ENCODE measurements around the gene GNAT3.

Gene GNAT3

DNA sequence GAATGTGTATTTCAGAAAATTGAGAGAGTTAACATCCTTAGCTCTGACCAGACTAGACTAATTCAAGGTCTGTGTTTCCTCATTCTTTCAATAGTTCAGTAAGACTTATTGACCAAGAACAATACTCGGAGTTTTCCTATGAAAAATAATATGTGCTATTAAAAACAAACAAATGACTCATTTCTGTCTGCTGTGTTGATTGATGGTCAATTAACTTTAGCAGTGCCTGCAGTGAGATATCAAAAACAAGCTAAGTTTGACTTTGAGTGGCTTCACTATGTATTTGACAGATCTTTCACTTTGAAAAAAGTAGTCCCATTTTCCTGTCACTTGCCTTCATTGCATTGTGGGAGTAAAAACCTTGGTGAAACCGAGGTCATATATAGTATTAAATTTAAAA, 91.0 kb downstream of the GNAT3 start:
- H2AFZ ChIP-seq (ENCODE audit: low read depth, low read length) = no peak overlapping the region
- no peaks in the 10 kb centered on the region for H4K20me1 ChIP-seq (ENCODE audit: insufficient read depth, low read length)

DNA sequence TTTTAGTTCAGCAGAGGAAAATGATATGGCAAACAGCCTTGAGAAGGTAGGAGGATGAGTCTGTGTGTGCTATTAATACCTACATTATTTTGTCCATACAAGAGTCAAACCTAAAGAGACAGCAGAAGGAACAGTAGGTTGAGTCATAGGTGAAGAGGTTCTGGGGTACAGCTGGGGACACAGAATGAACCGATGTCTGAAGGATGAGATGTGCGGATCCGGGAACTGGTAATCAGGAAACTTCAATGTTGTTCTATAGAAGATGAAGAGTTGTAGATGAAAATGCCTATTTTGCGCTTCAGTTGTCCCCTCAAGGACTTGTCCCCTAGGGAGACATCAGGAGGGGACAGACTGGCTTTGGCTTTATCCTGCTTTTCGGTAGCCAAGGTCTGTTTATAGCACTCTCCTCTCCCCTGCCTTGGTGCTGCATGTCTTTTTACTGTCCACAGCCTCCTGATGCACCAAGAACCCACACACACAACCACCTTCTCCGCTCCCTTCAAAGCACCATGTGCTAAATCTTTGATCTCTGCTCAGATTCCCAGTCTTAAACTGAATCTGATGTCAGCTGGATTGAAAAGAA, 94.6 kb downstream of the GNAT3 start:
- H3K27me3 ChIP-seq (ENCODE audit: insufficient read depth, low read length, poor library complexity) = no peaks in the 10 kb centered on the region
- H3K27ac ChIP-seq (ENCODE audit: low read length) = no peak overlapping the region
- ATAC-seq (ENCODE audit: insufficient read depth, low read depth) = no peak
- no peaks in the 10 kb centered on the region for H3K79me2 ChIP-seq (ENCODE audit: insufficient read depth, low read length)
- no peaks in the 10 kb centered on the region for H3K36me3 ChIP-seq (ENCODE audit: insufficient read depth, low read length)
- H3K9me3 ChIP-seq (ENCODE audit: insufficient read depth, low read length, severe bottlenecking) = no peaks in the 10 kb centered on the region
- no peaks in the 10 kb centered on the region for H4K20me1 ChIP-seq (ENCODE audit: insufficient read depth, low read length)
- no peak overlapping the region for H3K9ac ChIP-seq (ENCODE audit: low read depth, low read length)
- TF ChIP-seq, protein P1, sequence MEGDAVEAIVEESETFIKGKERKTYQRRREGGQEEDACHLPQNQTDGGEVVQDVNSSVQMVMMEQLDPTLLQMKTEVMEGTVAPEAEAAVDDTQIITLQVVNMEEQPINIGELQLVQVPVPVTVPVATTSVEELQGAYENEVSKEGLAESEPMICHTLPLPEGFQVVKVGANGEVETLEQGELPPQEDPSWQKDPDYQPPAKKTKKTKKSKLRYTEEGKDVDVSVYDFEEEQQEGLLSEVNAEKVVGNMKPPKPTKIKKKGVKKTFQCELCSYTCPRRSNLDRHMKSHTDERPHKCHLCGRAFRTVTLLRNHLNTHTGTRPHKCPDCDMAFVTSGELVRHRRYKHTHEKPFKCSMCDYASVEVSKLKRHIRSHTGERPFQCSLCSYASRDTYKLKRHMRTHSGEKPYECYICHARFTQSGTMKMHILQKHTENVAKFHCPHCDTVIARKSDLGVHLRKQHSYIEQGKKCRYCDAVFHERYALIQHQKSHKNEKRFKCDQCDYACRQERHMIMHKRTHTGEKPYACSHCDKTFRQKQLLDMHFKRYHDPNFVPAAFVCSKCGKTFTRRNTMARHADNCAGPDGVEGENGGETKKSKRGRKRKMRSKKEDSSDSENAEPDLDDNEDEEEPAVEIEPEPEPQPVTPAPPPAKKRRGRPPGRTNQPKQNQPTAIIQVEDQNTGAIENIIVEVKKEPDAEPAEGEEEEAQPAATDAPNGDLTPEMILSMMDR (IDR thresholded peaks at IDR 0.05; ENCODE audit: borderline replicate concordance, extremely low read depth, low read length, poor library complexity, severe bottlenecking) = no peak
- TF ChIP-seq EZH2 (IDR thresholded peaks at IDR 0.05; ENCODE audit: borderline replicate concordance, low read depth, low read length, severe bottlenecking) = no peak
- H3K4me1 ChIP-seq (ENCODE audit: insufficient read depth, low read length) = no peaks in the 10 kb centered on the region
- H3K4me3 ChIP-seq (ENCODE audit: low read depth in 1 of 2, low read length in 2 of 2) = no peak overlapping the region
- no peak overlapping the region for H3K4me2 ChIP-seq (ENCODE audit: insufficient read depth, low read length)
- DNase-seq = no peak
- no peak overlapping the region for H2AFZ ChIP-seq (ENCODE audit: low read depth, low read length)

More for the DNA sequence above, 91.0 kb downstream of the GNAT3 start:
- TF ChIP-seq, protein P1 (IDR thresholded peaks at IDR 0.05; ENCODE audit: borderline replicate concordance, extremely low read depth, low read length, poor library complexity, severe bottlenecking) = no peak
- no peak for TF ChIP-seq EZH2 (IDR thresholded peaks at IDR 0.05; ENCODE audit: borderline replicate concordance, low read depth, low read length, severe bottlenecking)
- Histone ChIP-seq H3K27ac (ENCODE audit: low read length) (no peak overlapping the region), H3K36me3 (ENCODE audit: insufficient read depth, low read length) (no peaks in the 10 kb centered on the region), H3K4me3 (ENCODE audit: low read depth in 1 of 2, low read length in 2 of 2) (no peak overlapping the region), H3K27me3 (ENCODE audit: insufficient read depth, low read length, poor library complexity) (no peaks in the 10 kb centered on the region), H3K4me2 (ENCODE audit: insufficient read depth, low read length) (no peak overlapping the region), H3K9ac (ENCODE audit: low read depth, low read length) (no peak overlapping the region), H3K79me2 (ENCODE audit: insufficient read depth, low read length) (no peaks in the 10 kb centered on the region), H3K4me1 (ENCODE audit: insufficient read depth, low read length) (no peaks in the 10 kb centered on the region), H3K9me3 (ENCODE audit: insufficient read depth, low read length, severe bottlenecking) (no peaks in the 10 kb centered on the region)
- DNase-seq = no peak
- ATAC-seq (ENCODE audit: insufficient read depth, low read depth) = no peak

DNA sequence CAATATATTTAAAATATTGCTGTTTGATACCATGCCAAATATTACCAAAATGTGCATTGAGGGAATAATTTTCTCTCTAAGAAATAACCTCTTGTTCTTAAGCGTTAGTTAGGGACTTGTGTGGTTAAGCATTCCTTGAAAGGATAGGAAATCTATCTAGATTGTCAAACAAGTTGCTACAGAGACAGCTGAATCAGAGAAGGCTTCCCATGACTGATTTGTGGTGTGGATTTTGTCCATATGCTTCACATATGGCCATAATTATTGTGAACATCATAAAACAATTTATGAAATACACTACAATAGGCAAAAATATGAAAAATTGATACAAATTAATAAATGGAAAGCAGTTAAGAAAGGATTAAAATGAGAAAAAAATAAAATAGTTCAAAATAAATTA, 96.3 kb downstream of the GNAT3 start:
- ATAC-seq (ENCODE audit: insufficient read depth, low read depth) (no peak), DNase-seq (no peak)
- no peaks in the 10 kb centered on the region for H3K9me3 ChIP-seq (ENCODE audit: insufficient read depth, low read length, severe bottlenecking)
- no peak overlapping the region for H2AFZ ChIP-seq (ENCODE audit: low read depth, low read length)
- no peaks in the 10 kb centered on the region for H4K20me1 ChIP-seq (ENCODE audit: insufficient read depth, low read length)
- no peaks in the 10 kb centered on the region for H3K36me3 ChIP-seq (ENCODE audit: insufficient read depth, low read length)
- H3K27ac ChIP-seq (ENCODE audit: low read length) = no peak overlapping the region
- H3K79me2 ChIP-seq (ENCODE audit: insufficient read depth, low read length) = no peaks in the 10 kb centered on the region
- no peaks in the 10 kb centered on the region for H3K4me1 ChIP-seq (ENCODE audit: insufficient read depth, low read length)
- no peak overlapping the region for H3K4me2 ChIP-seq (ENCODE audit: insufficient read depth, low read length)
- H3K9ac ChIP-seq (ENCODE audit: low read depth, low read length) = no peak overlapping the region
- TF ChIP-seq, protein P1 (IDR thresholded peaks at IDR 0.05; ENCODE audit: borderline replicate concordance, extremely low read depth, low read length, poor library complexity, severe bottlenecking) = no peak
- no peak for TF ChIP-seq EZH2 (IDR thresholded peaks at IDR 0.05; ENCODE audit: borderline replicate concordance, low read depth, low read length, severe bottlenecking)
- H3K4me3 ChIP-seq (ENCODE audit: low read depth in 1 of 2, low read length in 2 of 2) = no peak overlapping the region
- H3K27me3 ChIP-seq (ENCODE audit: insufficient read depth, low read length, poor library complexity) = no peaks in the 10 kb centered on the region

Data from DND-41 (cell line).